Neural progenitor cell (in vitro differentiated cells): ENCODE results near the gene KLF16. TPM values are rescaled to one million over a fixed set of nuclear protein-coding genes. Genes with fewer than 3 reads are reported as not detected.
"Not testable (repeated sequence)": the region's sequence is repeated elsewhere in the genome, so short reads cannot be mapped to it uniquely, and the experiment has no call there.

Source experiments
- DNase-seq: peaks from one replicate; pipeline ENCODE4 v3.0.0-alpha.2; 2016; ENCODE audit warnings: low spot score
- H2AFZ ChIP-seq: fragments of 200-600 bp; sonication (generic); replicated peaks from 2 replicates; pipeline ENCODE4 v1.6.1; 2016; ENCODE audit warnings: antibody characterized with exemption
- H3F3A ChIP-seq: fragments of 200-600 bp; sonication (generic); 2 replicates; pipeline ENCODE4 v1.6.1; 2016; ENCODE audit warnings: antibody characterized with exemption, low read depth
- H3K27ac ChIP-seq: fragments of 200-600 bp; sonication (generic); 2 replicates; pipeline ENCODE4 v1.5.1; 2016; ENCODE audit warnings: mild to moderate bottlenecking
- H3K27me3 ChIP-seq: fragments of 200-600 bp; sonication (generic); 2 replicates; pipeline ENCODE4 v1.6.1; 2016; ENCODE audit warnings: mild to moderate bottlenecking, moderate library complexity
- H3K36me3 ChIP-seq: fragments of 200-600 bp; sonication (generic); 2 replicates; pipeline ENCODE4 v1.5.1; 2016
- H3K4me1 ChIP-seq: fragments of 200-600 bp; sonication (generic); 2 replicates; pipeline ENCODE4 v1.6.1; 2016; ENCODE audit warnings: mixed run types
- H3K4me2 ChIP-seq: fragments of 200-600 bp; sonication (generic); 2 replicates; pipeline ENCODE4 v1.6.1; 2016
- H3K4me3 ChIP-seq: fragments of 200-600 bp; sonication (generic); 2 replicates; pipeline ENCODE4 v1.5.1; 2016
- H3K79me2 ChIP-seq: fragments of 200-600 bp; sonication (generic); 2 replicates; pipeline ENCODE4 v1.6.1; 2016; ENCODE audit warnings: low read depth
- H3K9ac ChIP-seq: fragments of 200-600 bp; sonication (generic); 2 replicates; pipeline ENCODE4 v1.6.1; 2016
- H3K9me3 ChIP-seq: fragments of 200-600 bp; sonication (generic); 2 replicates; pipeline ENCODE4 v1.5.1; 2016; ENCODE audit warnings: low read depth
- H4K20me1 ChIP-seq: fragments of 200-600 bp; sonication (generic); 2 replicates; pipeline ENCODE4 v1.6.1; 2016; ENCODE audit warnings: low read depth
- H3K27ac Mint-ChIP-seq: 3 replicates; pipeline ENCODE4 v1.8.0; 2021; ENCODE audit warnings: mixed read lengths
- H3K27me3 Mint-ChIP-seq: 2 replicates; pipeline ENCODE4 v1.8.0; 2022; ENCODE audit warnings: low read depth, mild to moderate bottlenecking, inconsistent platforms, moderate library complexity, mixed read lengths; ENCODE audit not compliant: insufficient read depth
- H3K36me3 Mint-ChIP-seq: 3 replicates; pipeline ENCODE4 v1.8.0; 2021; ENCODE audit warnings: mixed read lengths
- H3K4me1 Mint-ChIP-seq: 3 replicates; pipeline ENCODE4 v1.8.0; 2021; ENCODE audit warnings: mixed read lengths
- H3K4me3 Mint-ChIP-seq: 3 replicates; pipeline ENCODE4 v1.8.0; 2021; ENCODE audit warnings: mild to moderate bottlenecking, moderate library complexity, mixed read lengths
- H3K9me3 Mint-ChIP-seq: 3 replicates; pipeline ENCODE4 v1.8.0; 2020; ENCODE audit warnings: mixed read lengths
- EZH2 ChIP-seq: fragments of 200-600 bp; sonication (generic); IDR thresholded peaks from 2 replicates; pipeline ENCODE4 v1.6.1; 2017; ENCODE audit warnings: antibody characterized with exemption, mild to moderate bottlenecking, moderate library complexity
- EZH2phosphoT487 ChIP-seq: fragments of 200-600 bp; sonication (generic); IDR thresholded peaks from 2 replicates; pipeline ENCODE4 v1.6.1; 2017; ENCODE audit warnings: antibody characterized with exemption
- total RNA-seq: library from RNA; depleted of rRNA; stranded (reverse); fragments of >200 nt; gene quantifications from 2 replicates; pipeline ENCODE4 v1.2.3, GENCODE V29; 2015; ENCODE audit warnings: low replicate concordance
- TF ChIP-seq, protein P1 (sequence below): fragments of 200-600 bp; sonication (generic); IDR thresholded peaks from 2 replicates; pipeline ENCODE4 v1.5.1; 2017; ENCODE audit warnings: antibody characterized with exemption, mild to moderate bottlenecking

KLF16 gene
- total RNA-seq, 1 donor from 2014 or later, result 1.0 TPM

DNA sequence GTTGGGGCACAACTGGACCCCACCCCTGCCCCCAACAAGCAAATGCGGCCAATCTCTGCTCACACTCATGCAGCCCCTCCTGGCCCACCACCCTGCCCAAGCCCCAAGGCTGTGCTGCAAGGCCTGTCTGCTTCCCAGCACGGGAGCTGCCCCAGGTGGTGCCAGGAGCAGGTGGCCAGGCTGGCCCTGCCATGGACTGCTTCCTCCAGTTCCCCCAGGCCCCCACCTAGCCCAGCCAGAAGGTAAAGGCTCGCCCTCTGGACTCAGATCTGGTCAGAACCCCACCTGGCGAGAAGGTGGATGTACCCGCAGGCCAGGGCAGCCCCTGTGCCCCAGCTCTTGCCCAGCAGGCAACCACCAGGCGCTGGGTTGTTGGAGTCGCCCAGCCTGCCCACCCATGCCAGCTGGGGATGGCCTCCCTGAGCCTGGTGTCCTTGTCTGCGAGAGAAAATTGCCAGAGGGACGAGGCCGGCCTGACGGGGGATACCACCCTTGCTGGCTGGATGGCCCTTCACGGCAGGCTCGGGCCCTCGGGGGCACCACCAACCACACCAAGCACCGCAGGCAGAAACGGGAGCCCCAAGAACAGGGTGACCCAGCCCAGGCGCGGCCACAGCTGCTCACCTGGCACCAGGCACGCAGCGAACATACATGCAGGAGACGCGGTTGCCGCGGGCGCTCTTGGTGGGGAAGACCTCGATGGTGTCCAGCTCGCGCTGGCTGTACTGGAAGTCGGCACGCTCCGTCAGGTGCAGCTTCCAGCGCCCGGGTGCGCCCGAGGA, 17.4 kb upstream of the KLF16 start:
- no peaks in the 10 kb centered on the region for H3K36me3 ChIP-seq
- peaks cover 12% of the 10 kb centered on the region for H3F3A ChIP-seq
- Mint-ChIP-seq H3K4me1 (peaks cover 26% of the 10 kb centered on the region), H3K27me3 (peaks cover 7% of the 10 kb centered on the region), H3K36me3 (no peaks in the 10 kb centered on the region), H3K9me3 (no peaks in the 10 kb centered on the region), H3K27ac (no peak overlapping the region), H3K4me3 (no peak overlapping the region)
- H3K9me3 ChIP-seq, result no peaks in the 10 kb centered on the region
- peaks cover 28% of the 10 kb centered on the region for H4K20me1 ChIP-seq
- no peak overlapping the region for H3K4me3 ChIP-seq
- H2AFZ ChIP-seq, result no peak overlapping the region
- peaks cover 27% of the 10 kb centered on the region for H3K4me1 ChIP-seq
- no peak overlapping the region for H3K9ac ChIP-seq
- TF ChIP-seq EZH2 (no peak), EZH2phosphoT487 (no peak)
- TF ChIP-seq, protein P1, sequence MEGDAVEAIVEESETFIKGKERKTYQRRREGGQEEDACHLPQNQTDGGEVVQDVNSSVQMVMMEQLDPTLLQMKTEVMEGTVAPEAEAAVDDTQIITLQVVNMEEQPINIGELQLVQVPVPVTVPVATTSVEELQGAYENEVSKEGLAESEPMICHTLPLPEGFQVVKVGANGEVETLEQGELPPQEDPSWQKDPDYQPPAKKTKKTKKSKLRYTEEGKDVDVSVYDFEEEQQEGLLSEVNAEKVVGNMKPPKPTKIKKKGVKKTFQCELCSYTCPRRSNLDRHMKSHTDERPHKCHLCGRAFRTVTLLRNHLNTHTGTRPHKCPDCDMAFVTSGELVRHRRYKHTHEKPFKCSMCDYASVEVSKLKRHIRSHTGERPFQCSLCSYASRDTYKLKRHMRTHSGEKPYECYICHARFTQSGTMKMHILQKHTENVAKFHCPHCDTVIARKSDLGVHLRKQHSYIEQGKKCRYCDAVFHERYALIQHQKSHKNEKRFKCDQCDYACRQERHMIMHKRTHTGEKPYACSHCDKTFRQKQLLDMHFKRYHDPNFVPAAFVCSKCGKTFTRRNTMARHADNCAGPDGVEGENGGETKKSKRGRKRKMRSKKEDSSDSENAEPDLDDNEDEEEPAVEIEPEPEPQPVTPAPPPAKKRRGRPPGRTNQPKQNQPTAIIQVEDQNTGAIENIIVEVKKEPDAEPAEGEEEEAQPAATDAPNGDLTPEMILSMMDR, result no peak
- H3K4me2 ChIP-seq, result no peak overlapping the region
- no peak overlapping the region for H3K27ac ChIP-seq
- H3K79me2 ChIP-seq, result peaks cover 35% of the 10 kb centered on the region
- no peaks in the 10 kb centered on the region for H3K27me3 ChIP-seq
- no peak for DNase-seq

DNA sequence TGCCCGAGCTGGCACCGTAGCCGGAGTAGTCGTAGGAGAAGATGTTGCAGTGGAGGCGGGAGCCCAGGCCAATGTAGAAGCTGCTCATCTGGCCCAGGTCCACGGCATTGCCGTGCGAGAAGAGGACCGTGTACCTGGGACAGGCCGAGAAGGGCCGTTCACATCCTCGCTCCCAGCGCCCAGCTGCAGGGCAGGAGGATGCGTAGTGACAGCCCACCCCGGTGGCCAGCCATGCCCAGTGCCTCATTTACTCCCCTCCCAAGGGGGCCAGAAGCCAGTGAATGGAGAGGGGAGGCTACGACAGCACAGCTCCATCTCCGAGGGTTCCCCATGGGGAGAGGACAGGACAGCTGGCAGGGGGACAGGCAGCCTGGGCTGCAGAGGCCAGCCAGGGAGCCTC, 16.6 kb upstream of the KLF16 start:
- peaks cover 43% of the 10 kb centered on the region for H3K79me2 ChIP-seq

DNA sequence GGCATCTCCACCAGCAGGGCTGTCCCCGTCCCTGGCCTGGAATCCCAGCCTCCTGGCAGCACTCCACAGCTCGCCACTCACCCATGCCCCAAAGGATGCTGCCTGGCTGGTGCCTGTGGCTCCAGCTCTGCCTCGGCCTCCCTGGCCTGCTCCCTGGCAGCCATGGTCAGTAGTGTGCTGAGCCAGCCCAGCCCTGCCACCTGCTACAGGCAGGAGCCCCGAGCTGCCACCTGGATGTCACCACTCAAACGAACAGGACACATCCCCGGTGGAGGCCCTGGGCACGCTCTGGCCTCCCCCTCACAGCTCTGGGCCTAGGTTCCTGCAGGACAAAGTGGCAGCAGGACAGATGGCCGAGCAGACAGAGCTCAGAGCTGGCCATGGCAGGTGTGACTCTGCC, 15.2 kb upstream of the KLF16 start:
- peaks cover 43% of the 10 kb centered on the region for H3K79me2 ChIP-seq
- H3K36me3 ChIP-seq, H3K27me3 Mint-ChIP-seq: not testable (repeated sequence)

More for the DNA sequence above, 16.6 kb upstream of the KLF16 start:
- not testable (repeated sequence) for H2AFZ ChIP-seq, H3K27ac ChIP-seq, H3K9me3 Mint-ChIP-seq, H3K27me3 ChIP-seq, H3K9ac ChIP-seq, H3K27ac Mint-ChIP-seq, H3K36me3 ChIP-seq, H3K4me3 Mint-ChIP-seq, H3K27me3 Mint-ChIP-seq, H3K4me3 ChIP-seq, H3K36me3 Mint-ChIP-seq, H3K9me3 ChIP-seq, H3K4me2 ChIP-seq, DNase-seq
- H3K4me1 Mint-ChIP-seq, result peaks cover 31% of the 10 kb centered on the region
- Histone ChIP-seq H4K20me1 (peaks cover 36% of the 10 kb centered on the region), H3K4me1 (peaks cover 27% of the 10 kb centered on the region), H3F3A (peaks cover 20% of the 10 kb centered on the region)

DNA sequence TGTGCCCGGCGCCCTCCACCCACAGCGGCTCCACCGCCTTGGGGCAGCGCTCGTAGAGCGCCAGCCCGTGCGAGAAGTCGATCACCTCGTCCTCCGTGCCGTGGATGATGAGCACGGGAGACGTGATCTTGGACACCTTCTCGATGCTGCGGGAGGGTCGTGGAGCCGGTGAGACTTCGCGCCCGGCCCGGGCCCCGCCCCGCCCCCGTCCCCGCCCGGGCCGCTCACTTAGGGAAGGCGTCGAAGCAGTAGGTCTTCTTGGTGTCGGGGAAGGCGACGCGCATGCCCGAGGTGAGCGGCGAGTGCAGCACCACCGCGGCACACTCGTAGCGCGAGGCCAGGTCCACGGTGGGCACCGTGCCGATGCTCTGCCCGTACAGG, 13.9 kb upstream of the KLF16 start:
- Histone ChIP-seq H3K4me2 (peak overlapping the region; percentile 92), H3K4me3 (peak overlapping the region; percentile 71), H3K79me2 (peaks cover 42% of the 10 kb centered on the region)

More for the DNA sequence above, 15.2 kb upstream of the KLF16 start:
- Histone ChIP-seq H4K20me1 (peaks cover 36% of the 10 kb centered on the region), H3K4me1 (peaks cover 33% of the 10 kb centered on the region), H3F3A (peaks cover 22% of the 10 kb centered on the region)
- H3K4me3 ChIP-seq, H3K4me3 Mint-ChIP-seq, H3K9me3 Mint-ChIP-seq, DNase-seq, H3K27ac Mint-ChIP-seq, H3K27ac ChIP-seq, H2AFZ ChIP-seq, H3K36me3 Mint-ChIP-seq, H3K27me3 ChIP-seq, H3K4me2 ChIP-seq, H3K9me3 ChIP-seq, H3K9ac ChIP-seq: not testable (repeated sequence)
- H3K4me1 Mint-ChIP-seq, result peaks cover 32% of the 10 kb centered on the region

DNA sequence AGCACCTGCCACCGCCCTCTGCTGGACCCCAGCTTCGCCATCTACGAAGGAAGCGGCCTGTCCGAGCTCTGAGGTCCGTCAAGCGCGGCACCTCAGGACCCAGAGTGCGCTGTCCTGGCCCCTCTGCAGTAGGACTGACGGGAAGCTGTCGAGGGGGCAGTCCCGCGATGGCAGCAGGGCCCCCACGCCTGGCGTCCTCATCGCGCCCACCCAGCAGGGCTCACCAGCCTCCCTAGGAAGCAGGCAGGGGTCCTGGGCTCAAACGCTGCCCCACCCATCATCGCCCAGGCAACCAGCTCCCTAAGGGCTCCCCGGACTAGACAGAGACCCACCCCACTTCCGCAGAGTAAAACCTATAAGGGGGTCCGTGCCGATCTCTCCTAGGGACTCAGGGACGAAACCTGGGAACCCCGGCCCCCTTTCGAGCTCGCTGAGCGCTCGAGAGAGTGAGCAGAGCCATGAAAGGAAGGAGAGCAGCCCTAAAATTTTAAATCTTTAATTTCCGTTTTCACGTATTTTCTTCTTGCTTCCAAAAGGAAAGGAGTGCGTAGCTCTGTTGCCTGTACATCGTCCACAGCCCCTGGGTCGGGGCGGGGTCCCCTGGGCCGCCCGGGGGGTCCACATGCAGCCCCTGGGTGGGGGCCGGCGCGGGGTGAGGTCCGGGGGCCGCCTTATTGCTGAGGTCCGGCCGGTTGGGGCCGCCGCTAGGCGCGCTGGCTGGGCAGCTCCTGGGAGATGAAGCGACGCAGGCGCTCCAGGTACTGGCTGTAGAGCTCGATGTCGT, 13.3 kb upstream of the KLF16 start:
- H3K27me3 Mint-ChIP-seq, H3K9me3 Mint-ChIP-seq, H3K36me3 ChIP-seq, H3K27me3 ChIP-seq, H3K36me3 Mint-ChIP-seq, H3K9me3 ChIP-seq, DNase-seq, H3K27ac ChIP-seq, H3K9ac ChIP-seq: not testable (repeated sequence)
- H3K79me2 ChIP-seq, result peaks cover 42% of the 10 kb centered on the region
- peaks cover 20% of the 10 kb centered on the region for H3K4me1 ChIP-seq
- H2AFZ ChIP-seq, result peak overlapping the region; percentile 78
- peaks cover 18% of the 10 kb centered on the region for H3F3A ChIP-seq
- peak overlapping the region; percentile 71 for H3K4me3 ChIP-seq
- peak overlapping the region; percentile 42 for H3K27ac Mint-ChIP-seq
- peak overlapping the region; percentile 92 for H3K4me2 ChIP-seq
- H3K4me1 Mint-ChIP-seq, result peaks cover 20% of the 10 kb centered on the region
- peaks cover 30% of the 10 kb centered on the region for H4K20me1 ChIP-seq
- peak overlapping the region; percentile 90 for H3K4me3 Mint-ChIP-seq

More for the DNA sequence above, 13.9 kb upstream of the KLF16 start:
- H3K36me3 ChIP-seq, H3K27me3 Mint-ChIP-seq, H3K4me3 Mint-ChIP-seq, H3K9me3 ChIP-seq, H3K27ac ChIP-seq, DNase-seq, H3K9ac ChIP-seq, H3K9me3 Mint-ChIP-seq, H3K27ac Mint-ChIP-seq, H3K36me3 Mint-ChIP-seq, H2AFZ ChIP-seq, H3K27me3 ChIP-seq: not testable (repeated sequence)
- H3K4me1 Mint-ChIP-seq, result peaks cover 20% of the 10 kb centered on the region
- Histone ChIP-seq H3F3A (peaks cover 18% of the 10 kb centered on the region), H4K20me1 (peaks cover 30% of the 10 kb centered on the region), H3K4me1 (peaks cover 26% of the 10 kb centered on the region)
